Loucy (cell line): ENCODE results near the gene SMIM5.

Source experiments
- H2AFZ ChIP-seq: fragments of 200-600 bp; sonication (generic); 2 replicates; pipeline ENCODE4 v1.6.0; 2016; ENCODE audit warnings: antibody characterized with exemption, mild to moderate bottlenecking, low read length, moderate library complexity
- H3F3A ChIP-seq: fragments of 200-600 bp; 2 replicates; pipeline ENCODE4 v1.6.0; 2016; ENCODE audit warnings: antibody characterized with exemption, low read depth, mild to moderate bottlenecking
- H3K27me3 ChIP-seq: fragments of 200-600 bp; sonication (generic); 2 replicates; pipeline ENCODE4 v1.6.1; 2014; ENCODE audit warnings: low read length, mild to moderate bottlenecking; ENCODE audit not compliant: insufficient read depth, poor library complexity, severe bottlenecking
- H3K36me3 ChIP-seq: fragments of 200-600 bp; sonication (generic); 2 replicates; pipeline ENCODE4 v1.6.1; 2016; ENCODE audit warnings: low read length; ENCODE audit not compliant: insufficient read depth
- H3K4me1 ChIP-seq: fragments of 200-600 bp; sonication (generic); 2 replicates; pipeline ENCODE4 v1.5.1; 2014; ENCODE audit warnings: low read length, mild to moderate bottlenecking; ENCODE audit not compliant: insufficient read depth, poor library complexity, severe bottlenecking
- H3K4me2 ChIP-seq: fragments of 200-600 bp; sonication (generic); 2 replicates; pipeline ENCODE4 v1.6.0; 2014; ENCODE audit warnings: antibody characterized with exemption, low read length, low read depth, mild to moderate bottlenecking; ENCODE audit not compliant: poor library complexity, severe bottlenecking
- H3K4me3 ChIP-seq: fragments of 200-600 bp; sonication (generic); 2 replicates; pipeline ENCODE4 v1.5.1; 2014; ENCODE audit warnings: low read length, mild to moderate bottlenecking, mixed read lengths; ENCODE audit not compliant: poor library complexity, severe bottlenecking
- H3K79me2 ChIP-seq: fragments of 200-600 bp; sonication (generic); 2 replicates; pipeline ENCODE4 v1.6.1; 2014; ENCODE audit warnings: low read length; ENCODE audit not compliant: insufficient read depth
- H3K9ac ChIP-seq: fragments of 200-600 bp; sonication (generic); 2 replicates; pipeline ENCODE4 v1.6.0; 2014; ENCODE audit warnings: mild to moderate bottlenecking, low read depth, low read length, moderate library complexity; ENCODE audit not compliant: poor library complexity, severe bottlenecking
- H3K9me2 ChIP-seq: fragments of 200-600 bp; sonication (generic); replicated peaks from 2 replicates; pipeline ENCODE4 v1.6.1; 2016; ENCODE audit warnings: low read depth, low read length, mixed read lengths
- H3K9me3 ChIP-seq: fragments of 200-600 bp; sonication (generic); 2 replicates; pipeline ENCODE4 v1.6.1; 2014; ENCODE audit warnings: mild to moderate bottlenecking, antibody characterized with exemption, low read length, low read depth; ENCODE audit not compliant: insufficient read depth
- H4K20me1 ChIP-seq: fragments of 200-600 bp; sonication (generic); 2 replicates; pipeline ENCODE4 v1.6.0; 2014; ENCODE audit warnings: antibody characterized with exemption, low read length, mild to moderate bottlenecking; ENCODE audit not compliant: insufficient read depth, poor library complexity, severe bottlenecking
- EZH2phosphoT487 ChIP-seq: fragments of 200-600 bp; IDR thresholded peaks from 2 replicates; pipeline ENCODE4 v1.6.1; 2018; ENCODE audit warnings: antibody characterized with exemption, mild to moderate bottlenecking, moderate library complexity, borderline replicate concordance
- TF ChIP-seq, protein P1 (sequence below): fragments of 200-600 bp; sonication (generic); conservative IDR thresholded peaks from 2 replicates; pipeline ENCODE4 v1.5.1; 2014; ENCODE audit warnings: mild to moderate bottlenecking, antibody characterized with exemption, low read length

SMIM5 gene

GRCh38 chr17:75630071-75630917, 2.9 kb upstream of the SMIM5 start:
- Histone ChIP-seq H3K27me3 (no peaks in the 10 kb centered on the region), H3K9me2 (no peaks in the 10 kb centered on the region), H3K36me3 (no peaks in the 10 kb centered on the region), H3K9ac (no peak overlapping the region), H3K4me2 (no peak overlapping the region), H4K20me1 (no peaks in the 10 kb centered on the region), H3K4me3 (no peak overlapping the region), H3K79me2 (no peaks in the 10 kb centered on the region), H2AFZ (no peak overlapping the region), H3F3A (no peaks in the 10 kb centered on the region), H3K4me1 (peaks cover 13% of the 10 kb centered on the region), H3K9me3 (no peaks in the 10 kb centered on the region)
- TF ChIP-seq EZH2phosphoT487, result no peak
- TF ChIP-seq, protein P1, sequence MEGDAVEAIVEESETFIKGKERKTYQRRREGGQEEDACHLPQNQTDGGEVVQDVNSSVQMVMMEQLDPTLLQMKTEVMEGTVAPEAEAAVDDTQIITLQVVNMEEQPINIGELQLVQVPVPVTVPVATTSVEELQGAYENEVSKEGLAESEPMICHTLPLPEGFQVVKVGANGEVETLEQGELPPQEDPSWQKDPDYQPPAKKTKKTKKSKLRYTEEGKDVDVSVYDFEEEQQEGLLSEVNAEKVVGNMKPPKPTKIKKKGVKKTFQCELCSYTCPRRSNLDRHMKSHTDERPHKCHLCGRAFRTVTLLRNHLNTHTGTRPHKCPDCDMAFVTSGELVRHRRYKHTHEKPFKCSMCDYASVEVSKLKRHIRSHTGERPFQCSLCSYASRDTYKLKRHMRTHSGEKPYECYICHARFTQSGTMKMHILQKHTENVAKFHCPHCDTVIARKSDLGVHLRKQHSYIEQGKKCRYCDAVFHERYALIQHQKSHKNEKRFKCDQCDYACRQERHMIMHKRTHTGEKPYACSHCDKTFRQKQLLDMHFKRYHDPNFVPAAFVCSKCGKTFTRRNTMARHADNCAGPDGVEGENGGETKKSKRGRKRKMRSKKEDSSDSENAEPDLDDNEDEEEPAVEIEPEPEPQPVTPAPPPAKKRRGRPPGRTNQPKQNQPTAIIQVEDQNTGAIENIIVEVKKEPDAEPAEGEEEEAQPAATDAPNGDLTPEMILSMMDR, result no peak

DNA sequence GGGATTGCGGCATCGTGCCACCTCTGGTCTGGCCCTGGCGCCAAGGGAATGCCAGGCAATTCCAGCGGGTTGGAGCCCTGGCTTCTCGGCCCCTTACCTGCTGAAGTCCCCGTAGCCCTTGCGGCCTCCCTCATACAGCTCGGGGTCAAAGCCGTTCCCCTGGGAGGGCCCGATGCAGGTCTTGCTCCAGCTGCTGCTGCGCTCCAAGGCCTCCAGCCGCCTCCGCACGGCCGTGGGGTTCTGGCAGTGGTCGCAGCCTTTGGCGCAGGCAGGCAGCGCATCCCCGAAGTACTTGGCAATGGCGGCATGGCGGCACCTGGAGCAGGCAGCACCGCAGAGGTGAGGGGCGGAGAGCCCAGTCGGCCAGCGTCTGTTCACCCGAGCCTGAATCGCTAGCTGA, 1.9 kb upstream of the SMIM5 start:
- Histone ChIP-seq H4K20me1 (no peaks in the 10 kb centered on the region), H2AFZ (no peak overlapping the region), H3K9ac (no peak overlapping the region), H3K79me2 (no peaks in the 10 kb centered on the region), H3K27me3 (no peaks in the 10 kb centered on the region), H3K4me1 (peaks cover 13% of the 10 kb centered on the region), H3K36me3 (no peaks in the 10 kb centered on the region), H3K9me3 (no peaks in the 10 kb centered on the region), H3K4me3 (no peak overlapping the region), H3F3A (no peaks in the 10 kb centered on the region), H3K9me2 (no peaks in the 10 kb centered on the region), H3K4me2 (no peak overlapping the region)
- no peak for TF ChIP-seq EZH2phosphoT487
- TF ChIP-seq, protein P1, result no peak

DNA sequence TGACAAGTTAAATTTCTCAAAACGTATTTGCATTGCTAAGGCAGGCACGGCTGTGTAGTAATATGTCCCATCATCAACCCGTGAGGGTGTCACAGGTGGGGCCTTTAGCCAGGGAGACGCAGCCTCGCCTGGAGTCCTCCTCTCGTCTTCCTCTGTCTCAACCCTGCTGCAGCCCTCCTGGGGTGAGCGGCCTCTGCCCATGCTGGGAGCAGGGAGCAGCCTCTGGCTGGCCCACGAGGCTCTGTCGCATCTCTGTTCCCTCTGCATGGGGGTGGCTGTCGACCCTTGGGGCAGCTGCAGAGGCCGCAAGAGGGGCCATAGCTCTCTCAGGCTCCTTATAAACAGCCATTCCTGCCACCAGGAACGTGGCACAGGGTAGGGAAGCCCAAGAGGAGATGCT, 806 bp upstream of the SMIM5 start:
- Histone ChIP-seq H3K4me3 (no peak overlapping the region), H3F3A (no peaks in the 10 kb centered on the region), H2AFZ (no peak overlapping the region), H3K9me2 (no peaks in the 10 kb centered on the region), H3K79me2 (no peaks in the 10 kb centered on the region), H3K36me3 (no peaks in the 10 kb centered on the region), H3K4me2 (no peak overlapping the region), H4K20me1 (no peaks in the 10 kb centered on the region), H3K4me1 (peaks cover 13% of the 10 kb centered on the region), H3K9me3 (no peaks in the 10 kb centered on the region), H3K9ac (no peak overlapping the region), H3K27me3 (no peaks in the 10 kb centered on the region)
- TF ChIP-seq EZH2phosphoT487, result no peak
- TF ChIP-seq, protein P1, result no peak
